PC-3 (cell line): Measurements from ENCODE around the gene RC3H1.

Experiments used
- CTCF ChIP-seq: fragments of 300-600 bp; sonication (generic); conservative IDR thresholded peaks from 2 replicates; pipeline ENCODE4 v1.5.1; 2017; ENCODE audit warnings: antibody characterized with exemption, low read depth, mild to moderate bottlenecking, low read length
- EZH2 ChIP-seq: fragments of 300-600 bp; sonication (generic); IDR thresholded peaks from one replicate; pipeline ENCODE4 v1.6.1; 2017; ENCODE audit warnings: antibody characterized with exemption, mild to moderate bottlenecking, low read length; ENCODE audit not compliant: unreplicated experiment

DNA sequence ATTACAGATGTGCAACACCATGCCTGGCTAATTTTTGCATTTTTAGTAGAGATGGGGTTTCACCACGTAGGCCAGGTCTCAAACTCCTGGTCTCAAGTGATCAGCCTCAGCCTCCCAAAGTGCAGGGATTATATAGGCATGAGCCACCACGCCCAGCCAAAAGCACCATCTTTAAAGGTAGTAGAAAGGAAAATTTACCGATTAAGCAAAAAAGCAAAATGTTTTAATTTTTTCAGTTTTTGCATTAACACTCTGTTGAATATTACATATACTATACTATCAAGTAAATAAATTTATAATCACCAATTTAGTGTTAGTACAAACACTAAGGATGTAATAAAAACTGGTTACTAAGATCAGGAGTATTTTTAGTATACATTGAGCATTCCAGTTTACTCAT lies 20.6 kb downstream of the RC3H1 start:
- TF ChIP-seq CTCF (no peak), EZH2 (no peak)
